H1 (cell line): ENCODE results near the gene SLC1A4.
A peak's percentile ranks its signal among the peaks of the same experiment; 100 is the strongest.

Experiments used
- BCL11A ChIP-seq, 2 experiments: IDR thresholded peaks; one replicate each; pipeline ENCODE4 v1.6.1; 2011; ENCODE audit warnings: low read depth in 2 of 2, low read length in 2 of 2, mild to moderate bottlenecking in 2 of 2
- CBX5 ChIP-seq: fragments of 300-800, 300-1000 bp; sonication (generic); IDR thresholded peaks from 2 replicates; pipeline ENCODE4 v1.7.1; 2016; ENCODE audit warnings: antibody characterized with exemption, low read length, low read depth
- GABPA ChIP-seq: IDR thresholded peaks from 2 replicates; pipeline ENCODE4 v1.6.1; 2011; ENCODE audit warnings: mild to moderate bottlenecking, low read length, moderate library complexity, borderline replicate concordance; ENCODE audit not compliant: insufficient read depth
- POLR2A ChIP-seq, 2 experiments: IDR thresholded peaks; 1 replicate in 1 of 2; 2 replicates in 1 of 2; pipeline ENCODE4 v1.6.1; 2011; ENCODE audit warnings: low read depth in 2 of 2, low read length in 2 of 2, mild to moderate bottlenecking in 2 of 2; ENCODE audit errors: control extremely low read depth in 1 of 2
- RBBP5 ChIP-seq: IDR thresholded peaks from 2 replicates; pipeline ENCODE4 v1.7.1; 2012; ENCODE audit warnings: low read depth, mild to moderate bottlenecking, inconsistent platforms, low read length, moderate library complexity, borderline replicate concordance
- TF ChIP-seq, protein P1 (sequence below), 3 experiments: IDR thresholded peaks; 1 replicate in 2 of 3; 2 replicates in 1 of 3; pipeline versions ENCODE4 v1.5.1 to v1.6.1; 2011; ENCODE audit warnings: low read length in 3 of 3, mild to moderate bottlenecking in 3 of 3, inconsistent platforms in 2 of 3, low read depth in 1 of 3, moderate library complexity in 1 of 3; ENCODE audit not compliant: insufficient read depth in 1 of 3; ENCODE audit errors: control extremely low read depth in 1 of 3
- TF ChIP-seq, protein P2 (sequence below): fragments of 300-600 bp; sonication (generic); IDR thresholded peaks from 2 replicates; pipeline ENCODE4 v1.7.1; 2012; ENCODE audit warnings: low read length, moderate library complexity, mild to moderate bottlenecking, inconsistent platforms; ENCODE audit not compliant: insufficient replicate concordance

GRCh38 chr2:65056215-65057053 lies 67.2 kb downstream of the SLC1A4 start, which contains the start of gene CEP68:
- TF ChIP-seq GABPA (no peak), BCL11A (IDR thresholded peaks at IDR 0.05; ENCODE audit: low read depth in 2 of 2, low read length in 2 of 2) (no peak), RBBP5 (peak; percentile 45; the same call in 1 of the 2 replicates), POLR2A (IDR thresholded peaks at IDR 0.05; ENCODE audit: control extremely low read depth in 1 of 2, low read depth in 2 of 2, low read length in 2 of 2) (peak; percentile 97 to 98), CBX5 (no peak)
- TF ChIP-seq, protein P1, sequence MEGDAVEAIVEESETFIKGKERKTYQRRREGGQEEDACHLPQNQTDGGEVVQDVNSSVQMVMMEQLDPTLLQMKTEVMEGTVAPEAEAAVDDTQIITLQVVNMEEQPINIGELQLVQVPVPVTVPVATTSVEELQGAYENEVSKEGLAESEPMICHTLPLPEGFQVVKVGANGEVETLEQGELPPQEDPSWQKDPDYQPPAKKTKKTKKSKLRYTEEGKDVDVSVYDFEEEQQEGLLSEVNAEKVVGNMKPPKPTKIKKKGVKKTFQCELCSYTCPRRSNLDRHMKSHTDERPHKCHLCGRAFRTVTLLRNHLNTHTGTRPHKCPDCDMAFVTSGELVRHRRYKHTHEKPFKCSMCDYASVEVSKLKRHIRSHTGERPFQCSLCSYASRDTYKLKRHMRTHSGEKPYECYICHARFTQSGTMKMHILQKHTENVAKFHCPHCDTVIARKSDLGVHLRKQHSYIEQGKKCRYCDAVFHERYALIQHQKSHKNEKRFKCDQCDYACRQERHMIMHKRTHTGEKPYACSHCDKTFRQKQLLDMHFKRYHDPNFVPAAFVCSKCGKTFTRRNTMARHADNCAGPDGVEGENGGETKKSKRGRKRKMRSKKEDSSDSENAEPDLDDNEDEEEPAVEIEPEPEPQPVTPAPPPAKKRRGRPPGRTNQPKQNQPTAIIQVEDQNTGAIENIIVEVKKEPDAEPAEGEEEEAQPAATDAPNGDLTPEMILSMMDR (IDR thresholded peaks at IDR 0.05; ENCODE audit: control extremely low read depth in 1 of 3, insufficient read depth in 1 of 3, low read depth in 1 of 3, low read length in 3 of 3), result no peak
- TF ChIP-seq, protein P2, sequence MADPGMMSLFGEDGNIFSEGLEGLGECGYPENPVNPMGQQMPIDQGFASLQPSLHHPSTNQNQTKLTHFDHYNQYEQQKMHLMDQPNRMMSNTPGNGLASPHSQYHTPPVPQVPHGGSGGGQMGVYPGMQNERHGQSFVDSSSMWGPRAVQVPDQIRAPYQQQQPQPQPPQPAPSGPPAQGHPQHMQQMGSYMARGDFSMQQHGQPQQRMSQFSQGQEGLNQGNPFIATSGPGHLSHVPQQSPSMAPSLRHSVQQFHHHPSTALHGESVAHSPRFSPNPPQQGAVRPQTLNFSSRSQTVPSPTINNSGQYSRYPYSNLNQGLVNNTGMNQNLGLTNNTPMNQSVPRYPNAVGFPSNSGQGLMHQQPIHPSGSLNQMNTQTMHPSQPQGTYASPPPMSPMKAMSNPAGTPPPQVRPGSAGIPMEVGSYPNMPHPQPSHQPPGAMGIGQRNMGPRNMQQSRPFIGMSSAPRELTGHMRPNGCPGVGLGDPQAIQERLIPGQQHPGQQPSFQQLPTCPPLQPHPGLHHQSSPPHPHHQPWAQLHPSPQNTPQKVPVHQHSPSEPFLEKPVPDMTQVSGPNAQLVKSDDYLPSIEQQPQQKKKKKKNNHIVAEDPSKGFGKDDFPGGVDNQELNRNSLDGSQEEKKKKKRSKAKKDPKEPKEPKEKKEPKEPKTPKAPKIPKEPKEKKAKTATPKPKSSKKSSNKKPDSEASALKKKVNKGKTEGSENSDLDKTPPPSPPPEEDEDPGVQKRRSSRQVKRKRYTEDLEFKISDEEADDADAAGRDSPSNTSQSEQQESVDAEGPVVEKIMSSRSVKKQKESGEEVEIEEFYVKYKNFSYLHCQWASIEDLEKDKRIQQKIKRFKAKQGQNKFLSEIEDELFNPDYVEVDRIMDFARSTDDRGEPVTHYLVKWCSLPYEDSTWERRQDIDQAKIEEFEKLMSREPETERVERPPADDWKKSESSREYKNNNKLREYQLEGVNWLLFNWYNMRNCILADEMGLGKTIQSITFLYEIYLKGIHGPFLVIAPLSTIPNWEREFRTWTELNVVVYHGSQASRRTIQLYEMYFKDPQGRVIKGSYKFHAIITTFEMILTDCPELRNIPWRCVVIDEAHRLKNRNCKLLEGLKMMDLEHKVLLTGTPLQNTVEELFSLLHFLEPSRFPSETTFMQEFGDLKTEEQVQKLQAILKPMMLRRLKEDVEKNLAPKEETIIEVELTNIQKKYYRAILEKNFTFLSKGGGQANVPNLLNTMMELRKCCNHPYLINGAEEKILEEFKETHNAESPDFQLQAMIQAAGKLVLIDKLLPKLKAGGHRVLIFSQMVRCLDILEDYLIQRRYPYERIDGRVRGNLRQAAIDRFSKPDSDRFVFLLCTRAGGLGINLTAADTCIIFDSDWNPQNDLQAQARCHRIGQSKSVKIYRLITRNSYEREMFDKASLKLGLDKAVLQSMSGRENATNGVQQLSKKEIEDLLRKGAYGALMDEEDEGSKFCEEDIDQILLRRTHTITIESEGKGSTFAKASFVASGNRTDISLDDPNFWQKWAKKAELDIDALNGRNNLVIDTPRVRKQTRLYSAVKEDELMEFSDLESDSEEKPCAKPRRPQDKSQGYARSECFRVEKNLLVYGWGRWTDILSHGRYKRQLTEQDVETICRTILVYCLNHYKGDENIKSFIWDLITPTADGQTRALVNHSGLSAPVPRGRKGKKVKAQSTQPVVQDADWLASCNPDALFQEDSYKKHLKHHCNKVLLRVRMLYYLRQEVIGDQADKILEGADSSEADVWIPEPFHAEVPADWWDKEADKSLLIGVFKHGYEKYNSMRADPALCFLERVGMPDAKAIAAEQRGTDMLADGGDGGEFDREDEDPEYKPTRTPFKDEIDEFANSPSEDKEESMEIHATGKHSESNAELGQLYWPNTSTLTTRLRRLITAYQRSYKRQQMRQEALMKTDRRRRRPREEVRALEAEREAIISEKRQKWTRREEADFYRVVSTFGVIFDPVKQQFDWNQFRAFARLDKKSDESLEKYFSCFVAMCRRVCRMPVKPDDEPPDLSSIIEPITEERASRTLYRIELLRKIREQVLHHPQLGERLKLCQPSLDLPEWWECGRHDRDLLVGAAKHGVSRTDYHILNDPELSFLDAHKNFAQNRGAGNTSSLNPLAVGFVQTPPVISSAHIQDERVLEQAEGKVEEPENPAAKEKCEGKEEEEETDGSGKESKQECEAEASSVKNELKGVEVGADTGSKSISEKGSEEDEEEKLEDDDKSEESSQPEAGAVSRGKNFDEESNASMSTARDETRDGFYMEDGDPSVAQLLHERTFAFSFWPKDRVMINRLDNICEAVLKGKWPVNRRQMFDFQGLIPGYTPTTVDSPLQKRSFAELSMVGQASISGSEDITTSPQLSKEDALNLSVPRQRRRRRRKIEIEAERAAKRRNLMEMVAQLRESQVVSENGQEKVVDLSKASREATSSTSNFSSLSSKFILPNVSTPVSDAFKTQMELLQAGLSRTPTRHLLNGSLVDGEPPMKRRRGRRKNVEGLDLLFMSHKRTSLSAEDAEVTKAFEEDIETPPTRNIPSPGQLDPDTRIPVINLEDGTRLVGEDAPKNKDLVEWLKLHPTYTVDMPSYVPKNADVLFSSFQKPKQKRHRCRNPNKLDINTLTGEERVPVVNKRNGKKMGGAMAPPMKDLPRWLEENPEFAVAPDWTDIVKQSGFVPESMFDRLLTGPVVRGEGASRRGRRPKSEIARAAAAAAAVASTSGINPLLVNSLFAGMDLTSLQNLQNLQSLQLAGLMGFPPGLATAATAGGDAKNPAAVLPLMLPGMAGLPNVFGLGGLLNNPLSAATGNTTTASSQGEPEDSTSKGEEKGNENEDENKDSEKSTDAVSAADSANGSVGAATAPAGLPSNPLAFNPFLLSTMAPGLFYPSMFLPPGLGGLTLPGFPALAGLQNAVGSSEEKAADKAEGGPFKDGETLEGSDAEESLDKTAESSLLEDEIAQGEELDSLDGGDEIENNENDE, result no peak
